Endothelial cell of umbilical vein (primary cell): ENCODE results near the gene ANKIB1. TPM values are rescaled to one million over a fixed set of nuclear protein-coding genes. Genes with fewer than 3 reads are reported as not detected.

ENCODE experiments used
- BruUV-seq: library from RNA; stranded (reverse); fragments of 400-500 nt; replicated peaks from 2 replicates; lab custom pipeline; 2021; lab: Mats Ljungman, UMichigan
- CTCF ChIA-PET: fragments of 300-600, 350-600 bp; sonication (Branson Sonifier 250); formaldehyde crosslinking; loops from one replicate; lab custom pipeline; 2021; ENCODE audit warnings: antibody characterized with exemption, inconsistent platforms; lab: Charles Lee
- POLR2A ChIA-PET: fragments of 300-600, 350-600 bp; sonication (Branson Sonifier 250); formaldehyde crosslinking; loops from one replicate; lab custom pipeline; 2021; ENCODE audit warnings: antibody characterized with exemption, inconsistent platforms; lab: Charles Lee
- DNase-seq: peaks from one replicate; pipeline ENCODE4 v3.0.0-alpha.2; 2011; ENCODE audit warnings: low read depth, low spot score
- FAIRE-seq: peaks from 2 replicates; lab custom pipeline; 2011; peaks lifted over from hg19 to GRCh38; lab: Jason Lieb, UNC
- H2AFZ ChIP-seq: 2 replicates; pipeline ENCODE4 v1.6.0; 2012; ENCODE audit warnings: low read depth, low read length, control low read depth, inconsistent platforms
- H3K27ac ChIP-seq: 2 replicates; pipeline ENCODE4 v1.5.1; 2011; ENCODE audit warnings: low read depth, mild to moderate bottlenecking, control low read depth, low read length, moderate library complexity; ENCODE audit not compliant: insufficient read depth
- H3K27me3 ChIP-seq, 2 experiments: 2 replicates each; pipeline versions ENCODE4 v1.6.0 to v1.6.1; 2011; ENCODE audit warnings: low read length in 2 of 2, mixed read lengths in 1 of 2; ENCODE audit not compliant: control insufficient read depth in 2 of 2, insufficient read depth in 2 of 2
- H3K36me3 ChIP-seq, 2 experiments: 2 replicates in 1 of 2; 3 replicates in 1 of 2; pipeline ENCODE4 v1.5.1; 2011; ENCODE audit warnings: low read length in 2 of 2, mild to moderate bottlenecking in 1 of 2, moderate library complexity in 1 of 2; ENCODE audit not compliant: control insufficient read depth in 2 of 2, insufficient read depth in 2 of 2; ENCODE audit errors: extremely low read depth in 1 of 2
- H3K4me1 ChIP-seq: 3 replicates; pipeline ENCODE4 v1.5.1; 2011; ENCODE audit warnings: mild to moderate bottlenecking, low read length; ENCODE audit not compliant: control insufficient read depth, insufficient read depth; ENCODE audit errors: extremely low read depth
- H3K4me2 ChIP-seq: 2 replicates; pipeline ENCODE4 v1.6.1; 2011; ENCODE audit warnings: low read length, control low read depth, mixed read lengths; ENCODE audit not compliant: insufficient read depth
- H3K4me3 ChIP-seq, 3 experiments: fragments of 200-600 bp in 1 of 3; sonication (generic), shearing (Covaris generic) in 1 of 3; replicated peaks in 1 of 3; 2 replicates each; pipeline ENCODE4 v1.5.1; 2011 to 2016; ENCODE audit warnings: control low read depth in 3 of 3, low read length in 3 of 3, mild to moderate bottlenecking in 2 of 3, inconsistent platforms in 1 of 3, low read depth in 1 of 3, moderate library complexity in 1 of 3; ENCODE audit not compliant: insufficient read depth in 1 of 3
- H3K79me2 ChIP-seq: 2 replicates; pipeline ENCODE4 v1.6.0; 2012; ENCODE audit warnings: low read length, inconsistent platforms; ENCODE audit not compliant: control insufficient read depth, insufficient read depth
- H3K9ac ChIP-seq: replicated peaks from 2 replicates; pipeline ENCODE3; 2011; ENCODE audit warnings: low read length, control low read depth; ENCODE audit not compliant: insufficient read depth; ENCODE audit errors: extremely low read depth
- H3K9me1 ChIP-seq: replicated peaks from 3 replicates; pipeline ENCODE4 v1.6.0; 2011; ENCODE audit warnings: mild to moderate bottlenecking, low read length; ENCODE audit not compliant: control insufficient read depth, insufficient read depth; ENCODE audit errors: extremely low read depth
- H3K9me3 ChIP-seq: replicated peaks from 2 replicates; pipeline ENCODE4 v1.5.1; 2012; ENCODE audit warnings: low read length, inconsistent platforms; ENCODE audit not compliant: control insufficient read depth, insufficient read depth
- H4K20me1 ChIP-seq: replicated peaks from 2 replicates; pipeline ENCODE3; 2011; ENCODE audit warnings: mild to moderate bottlenecking, low read length; ENCODE audit not compliant: control insufficient read depth, insufficient read depth; ENCODE audit errors: extremely low read depth
- CTCF ChIP-seq, 2 donors: IDR thresholded peaks; 1 replicate in 1 of 2; 2 replicates in 1 of 2; pipeline ENCODE4 v1.5.1; 2011; ENCODE audit warnings: low read length in 2 of 2, mild to moderate bottlenecking in 2 of 2, moderate library complexity in 2 of 2, control low read depth in 1 of 2, inconsistent platforms in 1 of 2, low read depth in 1 of 2; ENCODE audit not compliant: insufficient read depth in 1 of 2; ENCODE audit errors: extremely low read depth in 1 of 2
- EZH2 ChIP-seq: IDR thresholded peaks from 2 replicates; pipeline ENCODE4 v1.6.1; 2012; ENCODE audit warnings: borderline replicate concordance, low read depth, mild to moderate bottlenecking, moderate library complexity, low read length, inconsistent platforms; ENCODE audit not compliant: severe bottlenecking
- FOS ChIP-seq: IDR thresholded peaks from 2 replicates; pipeline ENCODE4 v1.6.1; 2011; ENCODE audit warnings: mild to moderate bottlenecking, low read length, moderate library complexity, borderline replicate concordance; ENCODE audit not compliant: insufficient read depth
- MAX ChIP-seq: IDR thresholded peaks from 2 replicates; pipeline ENCODE4 v1.6.1; 2011; ENCODE audit not compliant: insufficient read depth, insufficient read length
- MYC ChIP-seq: IDR thresholded peaks from one replicate; pipeline ENCODE4 v1.6.1; 2011; ENCODE audit warnings: mild to moderate bottlenecking, low read depth, low read length
- POLR2A ChIP-seq: IDR thresholded peaks from 2 replicates; pipeline ENCODE4 v1.6.1; 2012; ENCODE audit warnings: low read depth, mild to moderate bottlenecking, control low read depth, low read length
- POLR2AphosphoS5 ChIP-seq: IDR thresholded peaks from 2 replicates; pipeline ENCODE4 v1.6.1; 2012; ENCODE audit warnings: low read depth, mild to moderate bottlenecking, control low read depth, low read length, moderate library complexity; ENCODE audit not compliant: insufficient read depth
- dilution Hi-C: fragments of 300-500 bp; cut with MboI; formaldehyde crosslinking; loops from one replicate; pipeline ENCODE4 v1.15.0; 2019; ENCODE audit warnings: low sequenced_read_pairs; ENCODE audit not compliant: extremely low pct_ligation_motif_present
- intact Hi-C: fragments of 100-400 bp; cut with micrococcal nuclease; formaldehyde crosslinking; loops from one replicate; pipeline ENCODE4 v1.10.0; 2022
- polyA plus RNA-seq, 4 experiments: library from polyadenylated mRNA; depleted of rRNA in 3 of 4; stranded (reverse) in 3 of 4; unstranded in 1 of 4; fragments of >200 nt; gene quantifications; 2 replicates each; pipeline versions ENCODE4 v1.2.1 to v1.2.3, GENCODE V29; 2011 to 2012; ENCODE audit warnings: missing spikeins in 1 of 4
- total RNA-seq: library from RNA; stranded (reverse); gene quantifications from 2 replicates; pipeline ENCODE4 v1.2.3, GENCODE V29; 2021

ANKIB1 gene
- total and polyA plus RNA-seq, 2 donors (not counting 3 experiments of a cell fraction or from before 2014, with no cell fraction given), result 16.9 to 56.5 TPM

GRCh38 chr7:92447345-92448204 is 201.8 kb downstream of the ANKIB1 start, which contains the start of gene GATAD1:
Gene GATAD1, plus strand, starts transcription at chr7:92447482. Its CDS starts 248 bp downstream, at chr7:92447730.
- intact Hi-C loops, result loop anchor here (1.0 to 10.0 kb wide), 10 partner anchors 14 to 813 kb away; partner anchors contain the start of genes AKAP9, ANKIB1, CYP51A1 and KRIT1
- DNase-seq, result peak; percentile 89
- Histone ChIP-seq H3K4me1 (peaks cover 10% of the 10 kb centered on the region), H3K4me3 (peak within 1 kb of the TSS; percentile 92 to 98 (median 95)), H3K4me2 (peak within 1 kb of the TSS; percentile 99), H2AFZ (peak within 1 kb of the TSS; percentile 95), H3K36me3 (peaks cover 0 to 9% of the 10 kb centered on the region in 2 experiments), H3K27ac (peak within 1 kb of the TSS; percentile 85), H3K9me1 (no peaks in the 10 kb centered on the region), H3K9ac (peak within 1 kb of the TSS; percentile 96), H3K9me3 (no peaks in the 10 kb centered on the region), H3K27me3 (no peaks in the 10 kb centered on the region), H4K20me1 (no peaks in the 10 kb centered on the region), H3K79me2 (peaks cover 12% of the 10 kb centered on the region)
- ChIA-PET CTCF (interaction anchor here (0.6 to 3.9 kb wide), 40 partner anchors 10 to 1992 kb away, joined by 3 to 94 read pairs (median 4); partner anchors contain the start of genes ANKIB1, CYP51A1, KRIT1 and LRRD1), POLR2A (no interaction called here)
- dilution Hi-C loops, result no loop called here
- no TSS peak for BruUV-seq
- TF ChIP-seq FOS (no peak), MYC (no peak), CTCF (IDR thresholded peaks at IDR 0.05; ENCODE audit: extremely low read depth in 1 of 2, insufficient read depth in 1 of 2, low read depth in 1 of 2, low read length in 2 of 2) (peak in 1 of 2 donors; percentile 84), MAX (peak; percentile 54), EZH2 (no peak), POLR2AphosphoS5 (peak; percentile 83), POLR2A (peak; percentile 89)
- peak; percentile 91 for FAIRE-seq
